GM23338 (cell line): Measurements from ENCODE around the gene PTPRC. TPM values are rescaled to one million over a fixed set of nuclear protein-coding genes. Genes with fewer than 3 reads are reported as not detected.

ENCODE experiments used
- ATAC-seq: fragments of 200-7000 bp; cut with Tn5 transposase; 3 replicates; pipeline ENCODE4 v1.9.1; 2020
- DNase-seq: peaks from one replicate; pipeline ENCODE4 v3.0.0-alpha.2; 2015; ENCODE audit warnings: low spot score
- H2AFZ ChIP-seq: fragments of 200-600 bp; sonication (generic); 2 replicates; pipeline ENCODE4 v1.8.0; 2016; ENCODE audit warnings: antibody characterized with exemption, mild to moderate bottlenecking, moderate library complexity
- H3F3A ChIP-seq: fragments of 200-600 bp; sonication (generic); replicated peaks from 2 replicates; pipeline ENCODE4 v1.8.0; 2017; ENCODE audit warnings: antibody characterized with exemption, mixed run types, low read depth
- H3K27ac ChIP-seq: fragments of 200-600 bp; sonication (generic); 2 replicates; pipeline ENCODE4 v1.6.1; 2016; ENCODE audit warnings: low read depth
- H3K27me3 ChIP-seq: fragments of 200-600 bp; sonication (generic); 2 replicates; pipeline ENCODE4 v1.8.0; 2016; ENCODE audit warnings: mild to moderate bottlenecking, mixed run types, moderate library complexity; ENCODE audit not compliant: insufficient read depth
- H3K36me3 ChIP-seq: fragments of 200-600 bp; sonication (generic); 2 replicates; pipeline ENCODE4 v1.8.0; 2016; ENCODE audit warnings: mild to moderate bottlenecking; ENCODE audit not compliant: insufficient read depth
- H3K4me1 ChIP-seq: fragments of 200-600 bp; sonication (generic); 2 replicates; pipeline ENCODE4 v1.8.0; 2016; ENCODE audit warnings: mild to moderate bottlenecking, moderate library complexity; ENCODE audit not compliant: insufficient read depth
- H3K4me2 ChIP-seq: fragments of 200-600 bp; sonication (generic); 2 replicates; pipeline ENCODE4 v1.7.1; 2017; ENCODE audit warnings: mixed run types
- H3K4me3 ChIP-seq: fragments of 200-600 bp; sonication (generic); 2 replicates; pipeline ENCODE4 v1.6.1; 2016; ENCODE audit warnings: mixed run types
- H3K79me2 ChIP-seq: fragments of 200-600 bp; sonication (generic); replicated peaks from 2 replicates; pipeline ENCODE4 v1.8.0; 2017; ENCODE audit warnings: mild to moderate bottlenecking; ENCODE audit not compliant: insufficient read depth
- H3K9me2 ChIP-seq: fragments of 200-600 bp; sonication (generic); 2 replicates; pipeline ENCODE4 v1.8.0; 2017; ENCODE audit not compliant: insufficient read depth
- H4K20me1 ChIP-seq: fragments of 200-600 bp; sonication (generic); replicated peaks from 2 replicates; pipeline ENCODE4 v1.8.0; 2017; ENCODE audit warnings: mild to moderate bottlenecking; ENCODE audit not compliant: insufficient read depth
- H3K27ac Mint-ChIP-seq: 2 replicates; pipeline ENCODE4 v1.8.0; 2020; ENCODE audit warnings: inconsistent platforms, mild to moderate bottlenecking, moderate library complexity, mixed read lengths
- H3K27me3 Mint-ChIP-seq: 3 replicates; pipeline ENCODE4 v1.8.0; 2022; ENCODE audit warnings: low read depth, mild to moderate bottlenecking, moderate library complexity, mixed read lengths, inconsistent platforms; ENCODE audit not compliant: insufficient read depth, poor library complexity
- H3K36me3 Mint-ChIP-seq: 3 replicates; pipeline ENCODE4 v1.8.0; 2021; ENCODE audit warnings: low read depth, mild to moderate bottlenecking, inconsistent platforms, moderate library complexity, mixed read lengths
- H3K4me1 Mint-ChIP-seq: 3 replicates; pipeline ENCODE4 v1.8.0; 2020; ENCODE audit warnings: mild to moderate bottlenecking, inconsistent platforms, mixed read lengths
- H3K4me3 Mint-ChIP-seq: 3 replicates; pipeline ENCODE4 v1.8.0; 2021; ENCODE audit warnings: moderate library complexity, mild to moderate bottlenecking, inconsistent platforms, mixed read lengths
- H3K9me3 Mint-ChIP-seq: 3 replicates; pipeline ENCODE4 v1.8.0; 2020; ENCODE audit warnings: moderate library complexity, mild to moderate bottlenecking, inconsistent platforms, mixed read lengths
- CREB1 ChIP-seq: fragments of 250-450 bp; sonication (Bioruptor Pico); IDR thresholded peaks from 2 replicates; pipeline ENCODE4 v1.5.0; 2020; ENCODE audit warnings: low read depth, mild to moderate bottlenecking, moderate library complexity
- EZH2 ChIP-seq: fragments of 200-600 bp; sonication (generic); IDR thresholded peaks from one replicate; pipeline ENCODE4 v1.8.0; 2017; ENCODE audit warnings: antibody characterized with exemption, mild to moderate bottlenecking, low read depth; ENCODE audit not compliant: unreplicated experiment
- EZH2phosphoT487 ChIP-seq: fragments of 200-600 bp; sonication (generic); IDR thresholded peaks from one replicate; pipeline ENCODE4 v1.8.1; 2018; ENCODE audit warnings: antibody characterized with exemption; ENCODE audit not compliant: unreplicated experiment
- JUNB ChIP-seq: IDR thresholded peaks from one replicate; pipeline ENCODE4 v1.6.1; 2016; ENCODE audit warnings: antibody characterized with exemption; ENCODE audit not compliant: unreplicated experiment
- NANOG ChIP-seq: IDR thresholded peaks from 2 replicates; pipeline ENCODE4 v1.6.1; 2016; ENCODE audit warnings: antibody characterized with exemption, borderline replicate concordance
- POLR2AphosphoS5 ChIP-seq: IDR thresholded peaks from 2 replicates; pipeline ENCODE4 v1.6.1; 2016; ENCODE audit warnings: antibody characterized with exemption, low read depth
- STAT1 ChIP-seq: IDR thresholded peaks from one replicate; pipeline ENCODE4 v1.6.1; 2016; ENCODE audit warnings: antibody characterized with exemption; ENCODE audit not compliant: unreplicated experiment
- ZNF114 ChIP-seq: fragments of 250-450 bp; sonication (Bioruptor Pico); IDR thresholded peaks from 2 replicates; pipeline ENCODE4 v1.5.0; 2020; ENCODE audit warnings: mild to moderate bottlenecking, moderate library complexity
- ZNF331 ChIP-seq: fragments of 250-450 bp; sonication (Bioruptor Pico); IDR thresholded peaks from 2 replicates; pipeline ENCODE4 v1.5.0; 2020; ENCODE audit warnings: low read depth, mild to moderate bottlenecking, moderate library complexity
- polyA plus RNA-seq: library from polyadenylated mRNA; unstranded; fragments of >200 nt; fragmentation: Nextera tagmentation; extraction: Ambion mirVana; gene quantifications from 2 replicates; pipeline ENCODE4 v1.2.1, GENCODE V29; 2016
- total RNA-seq: library from RNA; depleted of rRNA; stranded (reverse); fragments of >200 nt; shearing (Covaris generic); gene quantifications from 2 replicates; pipeline ENCODE4 v1.2.3, GENCODE V29; 2014
- TF ChIP-seq, protein P1 (sequence below): fragments of 250-450 bp; sonication (Bioruptor Pico); IDR thresholded peaks from 2 replicates; pipeline ENCODE4 v1.5.0; 2020; ENCODE audit warnings: mild to moderate bottlenecking, moderate library complexity
- TF ChIP-seq, protein P2 (sequence below): IDR thresholded peaks from one replicate; pipeline ENCODE4 v1.6.1; 2018; ENCODE audit warnings: antibody characterized with exemption; ENCODE audit not compliant: unreplicated experiment
- TF ChIP-seq, protein P3 (sequence below): IDR thresholded peaks from 2 replicates; pipeline ENCODE4 v1.6.1; 2016; ENCODE audit warnings: antibody characterized with exemption
- TF ChIP-seq, protein P4 (sequence below), 2 experiments: fragments of 200-600 bp in 1 of 2; sonication (generic) in 1 of 2; conservative IDR thresholded peaks; 2 replicates each; pipeline versions ENCODE4 v1.5.1 to v1.6.1; 2016 to 2017; ENCODE audit warnings: antibody characterized with exemption in 2 of 2, low read depth in 2 of 2, mild to moderate bottlenecking in 2 of 2, moderate library complexity in 1 of 2

The PTPRC gene
- total and polyA plus RNA-seq, 2 experiments from 2014 or later: 0.10 to 0.52 TPM

DNA sequence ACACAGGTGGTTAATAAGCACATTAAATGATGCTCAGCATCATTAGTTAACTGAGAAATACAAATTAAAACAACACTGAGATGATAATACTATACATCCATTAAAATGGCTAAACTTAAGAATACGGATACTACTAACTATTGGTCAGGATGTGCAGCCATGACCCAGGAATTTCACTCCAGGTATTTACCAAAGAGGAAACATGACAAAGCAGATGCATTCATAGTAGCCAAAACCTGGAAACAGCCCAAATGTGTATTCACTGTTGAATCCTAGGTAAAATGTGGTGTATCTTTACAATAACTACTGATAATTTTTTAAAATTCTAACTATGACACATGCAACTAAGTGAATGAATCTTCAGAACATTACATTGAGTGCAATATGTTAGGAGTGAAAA lies 73.0 kb downstream of the PTPRC start:
- Histone ChIP-seq H3F3A (no peaks in the 10 kb centered on the region), H4K20me1 (no peaks in the 10 kb centered on the region), H3K27me3 (no peaks in the 10 kb centered on the region), H3K27ac (no peak overlapping the region), H3K36me3 (no peaks in the 10 kb centered on the region), H3K4me2 (no peak overlapping the region), H3K79me2 (no peaks in the 10 kb centered on the region), H3K4me1 (peaks cover 5% of the 10 kb centered on the region; the same call in 1 of the 2 replicates), H3K4me3 (no peak overlapping the region), H3K9me2 (no peaks in the 10 kb centered on the region), H2AFZ (no peak overlapping the region)
- peaks cover 7% of the 10 kb centered on the region; the same call in 2 of the 3 replicates for H3K4me1 Mint-ChIP-seq
- 0 out of 3 replicates have a peak, but pooled peaks cover 2% of the 10 kb centered on the region for H3K36me3 Mint-ChIP-seq
- no peak for DNase-seq
- no peak overlapping the region for H3K27ac Mint-ChIP-seq
- ATAC-seq: no peak
- no peaks in the 10 kb centered on the region for H3K27me3 Mint-ChIP-seq
- peaks cover 5% of the 10 kb centered on the region; the same call in 2 of the 3 replicates for H3K9me3 Mint-ChIP-seq
- no peak for TF ChIP-seq EZH2phosphoT487
- no peak for TF ChIP-seq STAT1
- TF ChIP-seq NANOG: no peak
- TF ChIP-seq, protein P1, sequence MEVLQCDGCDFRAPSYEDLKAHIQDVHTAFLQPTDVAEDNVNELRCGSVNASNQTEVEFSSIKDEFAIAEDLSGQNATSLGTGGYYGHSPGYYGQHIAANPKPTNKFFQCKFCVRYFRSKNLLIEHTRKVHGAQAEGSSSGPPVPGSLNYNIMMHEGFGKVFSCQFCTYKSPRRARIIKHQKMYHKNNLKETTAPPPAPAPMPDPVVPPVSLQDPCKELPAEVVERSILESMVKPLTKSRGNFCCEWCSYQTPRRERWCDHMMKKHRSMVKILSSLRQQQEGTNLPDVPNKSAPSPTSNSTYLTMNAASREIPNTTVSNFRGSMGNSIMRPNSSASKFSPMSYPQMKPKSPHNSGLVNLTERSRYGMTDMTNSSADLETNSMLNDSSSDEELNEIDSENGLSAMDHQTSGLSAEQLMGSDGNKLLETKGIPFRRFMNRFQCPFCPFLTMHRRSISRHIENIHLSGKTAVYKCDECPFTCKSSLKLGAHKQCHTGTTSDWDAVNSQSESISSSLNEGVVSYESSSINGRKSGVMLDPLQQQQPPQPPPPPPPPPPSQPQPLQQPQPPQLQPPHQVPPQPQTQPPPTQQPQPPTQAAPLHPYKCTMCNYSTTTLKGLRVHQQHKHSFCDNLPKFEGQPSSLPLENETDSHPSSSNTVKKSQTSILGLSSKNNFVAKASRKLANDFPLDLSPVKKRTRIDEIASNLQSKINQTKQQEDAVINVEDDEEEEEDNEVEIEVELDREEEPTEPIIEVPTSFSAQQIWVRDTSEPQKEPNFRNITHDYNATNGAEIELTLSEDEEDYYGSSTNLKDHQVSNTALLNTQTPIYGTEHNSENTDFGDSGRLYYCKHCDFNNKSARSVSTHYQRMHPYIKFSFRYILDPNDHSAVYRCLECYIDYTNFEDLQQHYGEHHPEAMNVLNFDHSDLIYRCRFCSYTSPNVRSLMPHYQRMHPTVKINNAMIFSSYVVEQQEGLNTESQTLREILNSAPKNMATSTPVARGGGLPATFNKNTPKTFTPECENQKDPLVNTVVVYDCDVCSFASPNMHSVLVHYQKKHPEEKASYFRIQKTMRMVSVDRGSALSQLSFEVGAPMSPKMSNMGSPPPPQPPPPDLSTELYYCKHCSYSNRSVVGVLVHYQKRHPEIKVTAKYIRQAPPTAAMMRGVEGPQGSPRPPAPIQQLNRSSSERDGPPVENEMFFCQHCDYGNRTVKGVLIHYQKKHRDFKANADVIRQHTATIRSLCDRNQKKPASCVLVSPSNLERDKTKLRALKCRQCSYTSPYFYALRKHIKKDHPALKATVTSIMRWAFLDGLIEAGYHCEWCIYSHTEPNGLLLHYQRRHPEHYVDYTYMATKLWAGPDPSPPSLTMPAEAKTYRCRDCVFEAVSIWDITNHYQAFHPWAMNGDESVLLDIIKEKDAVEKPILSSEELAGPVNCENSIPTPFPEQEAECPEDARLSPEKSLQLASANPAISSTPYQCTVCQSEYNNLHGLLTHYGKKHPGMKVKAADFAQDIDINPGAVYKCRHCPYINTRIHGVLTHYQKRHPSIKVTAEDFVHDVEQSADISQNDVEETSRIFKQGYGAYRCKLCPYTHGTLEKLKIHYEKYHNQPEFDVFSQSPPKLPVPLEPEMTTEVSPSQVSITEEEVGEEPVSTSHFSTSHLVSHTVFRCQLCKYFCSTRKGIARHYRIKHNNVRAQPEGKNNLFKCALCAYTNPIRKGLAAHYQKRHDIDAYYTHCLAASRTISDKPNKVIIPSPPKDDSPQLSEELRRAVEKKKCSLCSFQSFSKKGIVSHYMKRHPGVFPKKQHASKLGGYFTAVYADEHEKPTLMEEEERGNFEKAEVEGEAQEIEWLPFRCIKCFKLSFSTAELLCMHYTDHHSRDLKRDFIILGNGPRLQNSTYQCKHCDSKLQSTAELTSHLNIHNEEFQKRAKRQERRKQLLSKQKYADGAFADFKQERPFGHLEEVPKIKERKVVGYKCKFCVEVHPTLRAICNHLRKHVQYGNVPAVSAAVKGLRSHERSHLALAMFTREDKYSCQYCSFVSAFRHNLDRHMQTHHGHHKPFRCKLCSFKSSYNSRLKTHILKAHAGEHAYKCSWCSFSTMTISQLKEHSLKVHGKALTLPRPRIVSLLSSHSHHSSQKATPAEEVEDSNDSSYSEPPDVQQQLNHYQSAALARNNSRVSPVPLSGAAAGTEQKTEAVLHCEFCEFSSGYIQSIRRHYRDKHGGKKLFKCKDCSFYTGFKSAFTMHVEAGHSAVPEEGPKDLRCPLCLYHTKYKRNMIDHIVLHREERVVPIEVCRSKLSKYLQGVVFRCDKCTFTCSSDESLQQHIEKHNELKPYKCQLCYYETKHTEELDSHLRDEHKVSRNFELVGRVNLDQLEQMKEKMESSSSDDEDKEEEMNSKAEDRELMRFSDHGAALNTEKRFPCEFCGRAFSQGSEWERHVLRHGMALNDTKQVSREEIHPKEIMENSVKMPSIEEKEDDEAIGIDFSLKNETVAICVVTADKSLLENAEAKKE (CRISPR knock-in tag): no peak
- TF ChIP-seq, protein P2, sequence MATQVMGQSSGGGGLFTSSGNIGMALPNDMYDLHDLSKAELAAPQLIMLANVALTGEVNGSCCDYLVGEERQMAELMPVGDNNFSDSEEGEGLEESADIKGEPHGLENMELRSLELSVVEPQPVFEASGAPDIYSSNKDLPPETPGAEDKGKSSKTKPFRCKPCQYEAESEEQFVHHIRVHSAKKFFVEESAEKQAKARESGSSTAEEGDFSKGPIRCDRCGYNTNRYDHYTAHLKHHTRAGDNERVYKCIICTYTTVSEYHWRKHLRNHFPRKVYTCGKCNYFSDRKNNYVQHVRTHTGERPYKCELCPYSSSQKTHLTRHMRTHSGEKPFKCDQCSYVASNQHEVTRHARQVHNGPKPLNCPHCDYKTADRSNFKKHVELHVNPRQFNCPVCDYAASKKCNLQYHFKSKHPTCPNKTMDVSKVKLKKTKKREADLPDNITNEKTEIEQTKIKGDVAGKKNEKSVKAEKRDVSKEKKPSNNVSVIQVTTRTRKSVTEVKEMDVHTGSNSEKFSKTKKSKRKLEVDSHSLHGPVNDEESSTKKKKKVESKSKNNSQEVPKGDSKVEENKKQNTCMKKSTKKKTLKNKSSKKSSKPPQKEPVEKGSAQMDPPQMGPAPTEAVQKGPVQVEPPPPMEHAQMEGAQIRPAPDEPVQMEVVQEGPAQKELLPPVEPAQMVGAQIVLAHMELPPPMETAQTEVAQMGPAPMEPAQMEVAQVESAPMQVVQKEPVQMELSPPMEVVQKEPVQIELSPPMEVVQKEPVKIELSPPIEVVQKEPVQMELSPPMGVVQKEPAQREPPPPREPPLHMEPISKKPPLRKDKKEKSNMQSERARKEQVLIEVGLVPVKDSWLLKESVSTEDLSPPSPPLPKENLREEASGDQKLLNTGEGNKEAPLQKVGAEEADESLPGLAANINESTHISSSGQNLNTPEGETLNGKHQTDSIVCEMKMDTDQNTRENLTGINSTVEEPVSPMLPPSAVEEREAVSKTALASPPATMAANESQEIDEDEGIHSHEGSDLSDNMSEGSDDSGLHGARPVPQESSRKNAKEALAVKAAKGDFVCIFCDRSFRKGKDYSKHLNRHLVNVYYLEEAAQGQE: no peak
- TF ChIP-seq, protein P3, sequence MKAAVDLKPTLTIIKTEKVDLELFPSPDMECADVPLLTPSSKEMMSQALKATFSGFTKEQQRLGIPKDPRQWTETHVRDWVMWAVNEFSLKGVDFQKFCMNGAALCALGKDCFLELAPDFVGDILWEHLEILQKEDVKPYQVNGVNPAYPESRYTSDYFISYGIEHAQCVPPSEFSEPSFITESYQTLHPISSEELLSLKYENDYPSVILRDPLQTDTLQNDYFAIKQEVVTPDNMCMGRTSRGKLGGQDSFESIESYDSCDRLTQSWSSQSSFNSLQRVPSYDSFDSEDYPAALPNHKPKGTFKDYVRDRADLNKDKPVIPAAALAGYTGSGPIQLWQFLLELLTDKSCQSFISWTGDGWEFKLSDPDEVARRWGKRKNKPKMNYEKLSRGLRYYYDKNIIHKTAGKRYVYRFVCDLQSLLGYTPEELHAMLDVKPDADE: no peak
- no peak for TF ChIP-seq JUNB
- TF ChIP-seq POLR2AphosphoS5: no peak
- TF ChIP-seq, protein P4, sequence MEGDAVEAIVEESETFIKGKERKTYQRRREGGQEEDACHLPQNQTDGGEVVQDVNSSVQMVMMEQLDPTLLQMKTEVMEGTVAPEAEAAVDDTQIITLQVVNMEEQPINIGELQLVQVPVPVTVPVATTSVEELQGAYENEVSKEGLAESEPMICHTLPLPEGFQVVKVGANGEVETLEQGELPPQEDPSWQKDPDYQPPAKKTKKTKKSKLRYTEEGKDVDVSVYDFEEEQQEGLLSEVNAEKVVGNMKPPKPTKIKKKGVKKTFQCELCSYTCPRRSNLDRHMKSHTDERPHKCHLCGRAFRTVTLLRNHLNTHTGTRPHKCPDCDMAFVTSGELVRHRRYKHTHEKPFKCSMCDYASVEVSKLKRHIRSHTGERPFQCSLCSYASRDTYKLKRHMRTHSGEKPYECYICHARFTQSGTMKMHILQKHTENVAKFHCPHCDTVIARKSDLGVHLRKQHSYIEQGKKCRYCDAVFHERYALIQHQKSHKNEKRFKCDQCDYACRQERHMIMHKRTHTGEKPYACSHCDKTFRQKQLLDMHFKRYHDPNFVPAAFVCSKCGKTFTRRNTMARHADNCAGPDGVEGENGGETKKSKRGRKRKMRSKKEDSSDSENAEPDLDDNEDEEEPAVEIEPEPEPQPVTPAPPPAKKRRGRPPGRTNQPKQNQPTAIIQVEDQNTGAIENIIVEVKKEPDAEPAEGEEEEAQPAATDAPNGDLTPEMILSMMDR (conservative IDR thresholded peaks at IDR 0.05; ENCODE audit: low read depth in 2 of 2): no peak
- no peak for TF ChIP-seq ZNF331
- TF ChIP-seq EZH2: no peak
- no peak for TF ChIP-seq ZNF114 (CRISPR knock-in tag)
- TF ChIP-seq CREB1 (CRISPR knock-in tag): no peak
- H3K4me3 Mint-ChIP-seq: no peak overlapping the region
